Stimulated activated CD4-positive, alpha-beta T cell treated with anti-CD3 and anti-CD28 coated beads, Interleukin-4, amount 100 ng/mL, for 24 hours (primary cell): ENCODE data around the gene COL4A1.

Experiments used
- DNase-seq: peaks from one replicate; pipeline ENCODE4 v3.0.0-alpha.2; 2020

The COL4A1 gene

DNA sequence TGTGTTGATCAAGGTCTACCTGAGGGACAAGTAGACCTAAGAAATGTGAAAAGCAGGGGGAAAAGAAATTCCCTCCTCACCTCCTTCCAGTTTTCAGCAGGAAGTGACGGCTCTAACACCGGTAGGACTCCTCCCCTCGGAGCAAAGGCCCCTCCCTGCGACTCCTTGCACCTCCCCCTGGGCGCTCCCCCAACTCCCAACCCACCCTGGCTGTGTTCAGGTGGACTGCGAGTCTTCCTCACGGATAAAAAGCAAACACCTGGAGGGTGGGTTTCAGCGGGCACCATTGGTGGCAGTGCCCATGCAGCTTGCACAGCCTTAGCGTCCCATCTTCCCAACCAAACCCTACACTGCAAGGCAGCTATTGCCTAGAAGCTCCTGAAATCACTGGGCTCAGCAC, 124.5 kb downstream of the COL4A1 start:
- DNase-seq, result no peak

DNA sequence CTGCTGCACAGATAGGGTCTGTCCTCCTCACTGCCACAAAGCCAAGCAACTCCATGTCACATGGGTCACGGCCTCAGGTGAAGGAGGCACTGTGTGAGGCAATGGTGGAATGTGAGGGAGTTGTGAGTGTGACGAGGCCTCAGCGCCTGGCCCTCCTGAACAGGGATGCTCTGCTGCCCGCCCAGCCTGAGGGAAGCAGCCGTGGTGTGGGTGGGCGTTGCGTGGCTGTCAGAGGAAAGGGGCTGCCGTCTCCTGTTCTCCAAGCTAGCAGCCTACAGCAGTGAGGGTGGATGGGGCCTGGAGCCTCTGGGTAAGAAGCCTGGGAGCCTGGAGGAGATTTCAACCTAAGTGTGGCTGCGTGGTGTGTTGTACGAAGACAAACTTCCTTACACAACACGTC, 125.0 kb downstream of the COL4A1 start:
- no peak for DNase-seq

DNA sequence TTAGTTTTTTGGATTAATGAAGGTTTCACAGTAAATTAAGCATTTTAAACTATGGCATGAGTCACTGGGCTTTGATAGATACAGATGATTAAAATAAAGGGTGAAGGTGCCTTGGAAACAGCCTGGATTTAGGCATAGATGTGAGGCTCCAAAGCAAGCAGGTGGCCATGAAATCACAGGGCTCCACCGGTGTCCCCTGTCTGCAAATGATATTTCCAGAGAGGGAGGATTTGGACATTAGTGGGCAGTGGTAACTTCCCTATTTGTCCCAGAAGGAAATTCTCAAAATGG, 127.2 kb downstream of the COL4A1 start:
- DNase-seq, result no peak

DNA sequence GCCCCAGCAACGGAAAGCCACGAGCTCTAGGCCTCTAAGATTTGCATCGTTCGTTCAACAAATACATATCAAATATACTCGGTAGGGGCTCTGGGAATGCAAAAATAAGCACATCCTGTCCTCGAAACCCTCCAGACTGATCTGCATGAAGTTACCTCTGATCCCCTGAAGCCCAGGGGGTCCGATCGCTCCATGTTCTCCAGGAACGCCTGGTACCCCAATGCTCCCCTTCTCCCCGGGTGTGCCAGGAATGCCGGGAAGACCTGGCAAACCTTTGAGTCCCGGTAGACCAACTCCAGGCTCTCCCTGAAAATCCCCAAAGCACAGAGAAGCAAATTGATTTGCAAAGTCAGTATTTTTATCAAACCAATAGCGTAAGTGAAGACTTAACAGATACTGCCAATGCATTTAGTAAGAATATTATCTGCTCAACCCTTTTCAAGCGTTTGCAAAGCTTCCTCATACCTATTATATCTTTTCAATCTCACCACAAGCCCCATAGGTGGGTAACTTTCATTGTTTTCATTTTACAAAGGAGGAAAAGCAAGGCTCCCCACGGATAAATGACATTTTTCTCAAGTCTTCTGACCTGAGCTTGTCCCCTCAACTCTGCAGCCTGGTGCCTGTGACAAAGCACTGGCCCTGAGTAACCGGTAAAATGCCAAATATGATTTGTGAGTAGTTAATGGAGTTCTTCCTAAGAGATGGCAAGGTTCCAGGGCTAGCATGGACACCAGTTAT, 127.7 kb downstream of the COL4A1 start:
- no peak for DNase-seq

DNA sequence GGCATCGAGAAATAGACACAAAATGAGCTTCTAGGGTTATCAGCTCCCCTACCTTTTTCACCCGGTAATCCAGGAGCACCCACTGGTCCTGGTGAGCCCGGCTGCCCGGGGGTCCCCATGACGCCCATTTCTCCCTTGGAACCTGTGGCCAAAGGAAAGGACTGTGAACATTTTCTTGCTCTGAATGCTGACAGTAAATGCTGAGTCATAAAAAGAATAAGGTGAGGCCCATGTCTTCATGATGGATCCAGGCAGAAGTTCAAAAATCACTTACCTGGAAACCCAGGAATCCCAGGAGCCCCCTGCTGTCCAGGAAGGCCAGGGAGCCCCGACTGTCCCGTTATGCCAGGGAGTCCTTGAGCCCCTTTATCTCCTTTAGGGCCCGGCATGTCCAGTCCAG, 129.2 kb downstream of the COL4A1 start:
- no peak for DNase-seq

GRCh38 chr13:110176431-110176830, 130.5 kb downstream of the COL4A1 start:
- DNase-seq, result no peak

- no peak for DNase-seq
These were observed 133.6 kb downstream of the COL4A1 start for GRCh38 chr13:110173247-110173818.

DNA sequence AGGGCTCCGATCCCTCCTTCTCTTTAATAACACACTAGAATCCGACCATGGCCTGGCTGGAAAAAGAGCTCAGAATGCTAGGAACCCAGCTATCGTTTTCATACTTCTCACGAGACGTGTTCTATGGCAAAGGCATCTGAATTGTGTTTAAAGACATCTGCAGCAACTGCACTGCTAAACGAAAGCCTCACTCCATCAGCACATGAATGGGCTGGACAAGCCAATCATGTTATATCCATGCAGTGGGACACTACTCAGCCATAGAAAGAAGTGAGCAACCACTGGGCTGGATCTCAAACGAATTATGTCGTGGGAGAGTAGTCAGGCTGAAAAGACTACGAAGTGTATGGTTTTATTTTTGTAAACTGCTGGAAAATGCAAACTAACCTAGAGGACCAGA, 136.1 kb downstream of the COL4A1 start:
- DNase-seq, result no peak

GRCh38 chr13:110170020-110170790, 136.8 kb downstream of the COL4A1 start:
- DNase-seq, result no peak

GRCh38 chr13:110168999-110169933, 137.7 kb downstream of the COL4A1 start:
- DNase-seq, result no peak

- no peak for DNase-seq
These were observed 140.4 kb downstream of the COL4A1 start for GRCh38 chr13:110166598-110166997.

- no peak for DNase-seq
These were observed 142.3 kb downstream of the COL4A1 start for GRCh38 chr13:110164706-110165105.

GRCh38 chr13:110162866-110163658, 143.9 kb downstream of the COL4A1 start:
- no peak for DNase-seq

- DNase-seq, result no peak
These were observed 144.9 kb downstream of the COL4A1 start for GRCh38 chr13:110162053-110162452.

GRCh38 chr13:110161112-110161882, 145.7 kb downstream of the COL4A1 start:
- no peak for DNase-seq

DNA sequence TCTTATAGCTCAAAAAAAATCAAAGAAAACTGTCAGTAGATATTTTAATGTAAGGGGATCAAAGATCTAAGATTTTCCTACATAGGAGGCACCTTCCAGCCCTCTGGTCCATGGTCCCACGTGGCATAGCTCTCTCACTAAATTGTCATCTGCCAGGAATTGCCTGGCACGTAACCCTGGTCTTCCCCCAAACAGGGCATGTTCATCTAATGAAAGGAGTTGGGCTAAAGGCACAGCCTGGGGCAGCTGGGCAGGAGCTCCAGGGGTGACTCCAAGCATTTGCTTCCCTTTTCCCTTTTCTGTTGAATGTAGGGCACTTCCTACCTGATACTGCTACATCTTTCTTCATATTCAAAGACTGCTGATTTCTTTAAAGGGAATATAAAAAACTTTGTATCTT, 148.7 kb downstream of the COL4A1 start:
- DNase-seq, result no peak

GRCh38 chr13:110157718-110158117, 149.2 kb downstream of the COL4A1 start:
- no peak for DNase-seq

GRCh38 chr13:110156301-110157049, 150.5 kb downstream of the COL4A1 start:
- no peak for DNase-seq

- no peak for DNase-seq
These were observed 151.9 kb downstream of the COL4A1 start for GRCh38 chr13:110155072-110155471.

GRCh38 chr13:110154410-110154933, 152.5 kb downstream of the COL4A1 start:
- DNase-seq, result no peak

DNA sequence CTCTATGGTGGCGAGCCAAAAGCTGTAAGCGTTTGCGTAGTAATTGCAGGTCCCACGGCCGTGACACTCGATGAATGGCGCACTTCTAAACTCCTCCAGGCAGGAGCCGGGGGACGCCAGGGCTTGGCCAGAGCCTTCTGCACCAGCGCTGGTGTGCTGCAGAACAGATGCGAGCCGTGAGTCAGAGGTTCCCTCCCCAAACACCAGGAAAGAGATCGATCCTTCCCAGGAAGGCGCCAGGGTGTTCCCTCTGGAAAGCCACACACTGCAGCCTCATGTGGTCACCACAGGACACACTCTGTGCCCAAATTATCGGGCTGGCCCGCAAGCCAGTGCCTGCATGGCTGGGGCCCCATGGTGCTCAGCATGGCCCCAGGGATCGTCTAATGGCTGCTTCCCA, 154.6 kb downstream of the COL4A1 start:
- no peak for DNase-seq
